HFF-Myc (cell line): Measurements from ENCODE around the gene MRPS2.
"Not testable (repeated sequence)": the region's sequence is repeated elsewhere in the genome, so short reads cannot be mapped to it uniquely, and the experiment has no call there.

Source experiments
- DNase-seq: peaks from one replicate; pipeline ENCODE4 v3.0.0-alpha.2; 2011; ENCODE audit warnings: low read depth; ENCODE audit errors: extremely low read depth
- H3K4me3 ChIP-seq: replicated peaks from 2 replicates; pipeline ENCODE4 v1.5.1; 2011; ENCODE audit warnings: low read depth, mild to moderate bottlenecking, control low read depth, low read length
- CTCF ChIP-seq: IDR thresholded peaks from 2 replicates; pipeline ENCODE4 v1.5.1; 2012; ENCODE audit warnings: mild to moderate bottlenecking, low read depth, low read length, control low read depth; ENCODE audit errors: missing control alignments

Gene MRPS2

GRCh38 chr9:135544981-135545635 lies 44.6 kb downstream of the MRPS2 start:
- H3K4me3 ChIP-seq, result no peak overlapping the region
- DNase-seq, result no peak
- no peak for TF ChIP-seq CTCF

GRCh38 chr9:135545646-135546176 lies 45.2 kb downstream of the MRPS2 start, which contains the start of gene OBP2A:
Gene OBP2A, plus strand, starts transcription at chr9:135546126. Its CDS starts 55 bp downstream, at chr9:135546181.
- not testable (repeated sequence) for H3K4me3 ChIP-seq, DNase-seq

GRCh38 chr9:135546792-135547617 lies 46.5 kb downstream of the MRPS2 start:
- DNase-seq, H3K4me3 ChIP-seq: not testable (repeated sequence)

GRCh38 chr9:135547756-135548736 lies 47.6 kb downstream of the MRPS2 start:
- no peak for TF ChIP-seq CTCF

GRCh38 chr9:135549478-135550343 lies 49.2 kb downstream of the MRPS2 start:
- not testable (repeated sequence) for H3K4me3 ChIP-seq, DNase-seq

More at GRCh38 chr9:135547756-135548736, 47.6 kb downstream of the MRPS2 start:
- H3K4me3 ChIP-seq, result no peak overlapping the region
- DNase-seq, result no peak

- H3K4me3 ChIP-seq, result no peak overlapping the region
- no peak for TF ChIP-seq CTCF
- no peak for DNase-seq
Observed at GRCh38 chr9:135550344-135550918, 49.9 kb downstream of the MRPS2 start.

GRCh38 chr9:135551031-135551430 lies 50.5 kb downstream of the MRPS2 start:
- H3K4me3 ChIP-seq, result no peak overlapping the region
- TF ChIP-seq CTCF, result no peak
- DNase-seq, result no peak
